GM18867 (cell line): ENCODE data around the gene SEZ6L.

ENCODE experiments used
- ATAC-seq: cut with Tn5 transposase; IDR thresholded peaks from one replicate; pipeline ENCODE4 v1.9.1; 2021; ENCODE audit warnings: mild to moderate bottlenecking, moderate library complexity; ENCODE audit not compliant: unreplicated experiment

The SEZ6L gene

GRCh38 chr22:26169315-26170111 lies at the start of gene SEZ6L:
SEZ6L (plus strand) TSS chr22:26169462; CDS start chr22:26169670, 208 bp downstream.
- no peak for ATAC-seq

- no peak for ATAC-seq
Measured at GRCh38 chr22:26122920-26123468, 46.3 kb upstream of the SEZ6L start.

- ATAC-seq = no peak
Measured at GRCh38 chr22:26124991-26125725, 44.1 kb upstream of the SEZ6L start.

GRCh38 chr22:26127126-26127525 lies 42.1 kb upstream of the SEZ6L start:
- no peak for ATAC-seq

GRCh38 chr22:26127556-26127955 lies 41.7 kb upstream of the SEZ6L start:
- ATAC-seq = no peak

- no peak for ATAC-seq
Measured at GRCh38 chr22:26131589-26132154, 37.6 kb upstream of the SEZ6L start.

- no peak for ATAC-seq
Measured at GRCh38 chr22:26134654-26135330, 34.5 kb upstream of the SEZ6L start.

- ATAC-seq = no peak
Measured at GRCh38 chr22:26135806-26136205, 33.5 kb upstream of the SEZ6L start.

GRCh38 chr22:26139310-26139709 lies 30.0 kb upstream of the SEZ6L start:
- ATAC-seq = no peak

- no peak for ATAC-seq
Measured at GRCh38 chr22:26141831-26142230, 27.4 kb upstream of the SEZ6L start.

GRCh38 chr22:26143806-26144325 lies 25.4 kb upstream of the SEZ6L start:
- ATAC-seq = no peak

GRCh38 chr22:26159886-26160285 lies 9.4 kb upstream of the SEZ6L start:
- ATAC-seq = no peak

GRCh38 chr22:26161746-26162145 lies 7.5 kb upstream of the SEZ6L start:
- ATAC-seq = no peak

GRCh38 chr22:26162926-26163325 lies 6.3 kb upstream of the SEZ6L start:
- ATAC-seq = no peak

- ATAC-seq = no peak
Measured at GRCh38 chr22:26164174-26164573, 5.1 kb upstream of the SEZ6L start.

GRCh38 chr22:26168330-26168851 lies 871 bp upstream of the SEZ6L start:
- no peak for ATAC-seq

- ATAC-seq = no peak
Measured at GRCh38 chr22:26168939-26169314, 335 bp upstream of the SEZ6L start.

GRCh38 chr22:26170112-26170492 lies 840 bp downstream of the SEZ6L start:
- no peak for ATAC-seq

GRCh38 chr22:26170795-26171580 lies 1.7 kb downstream of the SEZ6L start:
- no peak for ATAC-seq
